Iris pigment epithelial cell (primary cell): Measurements from ENCODE around the gene DTWD2.
"Not testable (repeated sequence)": the region's sequence is repeated elsewhere in the genome, so short reads cannot be mapped to it uniquely, and the experiment has no call there.

Experiments used
- DNase-seq: peaks from one replicate; pipeline ENCODE4 v3.0.0-alpha.2; 2011; ENCODE audit warnings: low read depth

Gene DTWD2, protein sequence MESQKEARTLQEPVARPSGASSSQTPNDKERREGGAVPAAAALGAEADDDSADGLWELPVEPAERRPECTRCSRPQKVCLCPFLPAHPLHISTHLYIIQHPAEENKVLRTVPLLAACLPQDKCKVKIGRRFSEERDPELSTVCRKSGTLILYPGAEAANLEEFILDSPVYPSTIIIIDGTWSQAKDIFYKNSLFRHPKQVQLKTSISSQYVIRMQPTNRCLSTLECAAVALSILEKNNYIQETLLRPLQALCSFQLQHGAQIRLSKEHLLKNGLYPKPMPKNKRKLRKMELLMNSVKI

GRCh38 chr5:118987988-118988865 is at the start of gene DTWD2:
DTWD2 (minus strand) TSS chr5:118988547; CDS start chr5:118988511, 36 bp downstream.
- DNase-seq = peak; percentile 90

- no peak for DNase-seq
Measured at GRCh38 chr5:119037496-119038215, 49.3 kb upstream of the DTWD2 start.

GRCh38 chr5:119036101-119036762 is 47.9 kb upstream of the DTWD2 start:
- DNase-seq = peak; percentile 80

DNA sequence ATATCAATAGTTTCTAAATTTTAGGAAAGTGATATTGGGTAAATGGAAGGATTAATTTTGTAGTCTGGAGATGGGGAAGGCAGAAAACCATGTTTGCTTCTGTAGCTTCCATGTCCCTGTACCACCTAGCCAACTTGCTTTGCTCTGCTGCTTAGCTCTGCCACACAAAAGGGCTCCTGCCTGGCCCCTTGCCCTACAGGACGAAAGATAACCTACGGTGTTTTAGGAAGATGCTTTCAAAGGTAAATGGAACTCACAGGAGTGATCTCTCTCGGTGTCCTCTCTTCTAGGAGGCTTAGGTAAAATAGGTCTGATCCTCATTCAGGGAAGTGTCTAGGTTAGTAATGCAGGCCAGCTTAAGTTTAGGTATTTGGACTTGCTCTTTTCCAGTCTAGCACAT is 44.8 kb upstream of the DTWD2 start:
- DNase-seq = no peak

- no peak for DNase-seq
Measured at GRCh38 chr5:119032656-119033055, 44.3 kb upstream of the DTWD2 start.

- no peak for DNase-seq
Measured at GRCh38 chr5:119031905-119032304, 43.6 kb upstream of the DTWD2 start.

GRCh38 chr5:119031011-119031886 is 42.9 kb upstream of the DTWD2 start:
- no peak for DNase-seq

DNA sequence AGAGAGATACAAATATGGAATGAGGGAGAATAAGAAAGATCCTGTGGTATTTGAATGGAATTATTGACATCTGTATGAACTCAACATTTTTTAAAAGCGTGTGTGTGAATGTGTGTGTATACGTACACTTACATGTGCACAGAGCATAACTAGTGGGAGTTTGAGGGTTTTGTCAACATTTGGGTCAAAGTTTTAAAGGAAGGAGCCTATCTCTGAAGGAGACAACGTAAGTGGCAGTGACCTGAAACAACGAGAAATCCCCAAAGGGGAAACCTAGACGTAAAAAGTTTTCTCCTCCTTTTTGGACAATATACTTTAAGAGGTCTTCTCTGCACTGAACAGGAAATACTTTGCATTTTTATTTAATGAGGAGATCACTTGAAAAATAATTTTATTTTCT is 40.2 kb upstream of the DTWD2 start:
- no peak for DNase-seq

- DNase-seq = no peak
Measured at GRCh38 chr5:119022773-119023172, 34.4 kb upstream of the DTWD2 start.

DNA sequence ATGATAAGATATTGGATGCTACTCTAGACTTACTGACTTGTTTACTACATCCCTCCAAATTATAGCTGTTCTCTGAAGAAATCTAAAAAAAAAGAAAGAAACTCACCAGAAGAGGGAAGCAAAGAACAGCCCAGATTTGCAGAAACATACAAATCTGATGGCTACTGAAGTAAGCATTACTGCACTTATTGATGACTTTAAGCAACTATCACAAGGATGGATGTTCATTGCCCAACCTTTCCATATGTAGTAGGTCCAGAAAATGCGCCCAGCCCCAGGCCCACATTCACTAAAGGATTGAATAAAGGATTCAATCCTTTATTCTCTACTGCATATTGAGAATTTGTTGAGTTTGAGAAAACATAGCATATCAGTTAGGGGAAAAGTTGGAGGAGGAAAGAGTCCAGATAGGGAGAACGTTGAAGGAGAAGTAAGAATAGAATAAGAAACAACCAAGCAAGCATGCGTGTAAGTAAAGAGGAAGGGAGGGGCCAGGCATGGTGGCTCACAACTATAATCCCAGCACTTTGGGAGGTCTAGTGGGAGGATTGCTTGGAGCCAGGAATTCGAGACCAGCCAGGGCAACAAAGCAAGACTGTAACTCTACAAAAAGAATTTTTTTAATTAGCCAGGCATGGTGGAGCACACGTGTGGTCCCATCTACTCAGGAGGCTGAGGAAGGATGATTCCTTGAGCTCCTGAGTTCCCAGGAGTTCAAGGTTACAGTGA is 33.8 kb upstream of the DTWD2 start:
- DNase-seq = peak; percentile 52

- no peak for DNase-seq
Measured at GRCh38 chr5:119021149-119021732, 32.9 kb upstream of the DTWD2 start.

DNA sequence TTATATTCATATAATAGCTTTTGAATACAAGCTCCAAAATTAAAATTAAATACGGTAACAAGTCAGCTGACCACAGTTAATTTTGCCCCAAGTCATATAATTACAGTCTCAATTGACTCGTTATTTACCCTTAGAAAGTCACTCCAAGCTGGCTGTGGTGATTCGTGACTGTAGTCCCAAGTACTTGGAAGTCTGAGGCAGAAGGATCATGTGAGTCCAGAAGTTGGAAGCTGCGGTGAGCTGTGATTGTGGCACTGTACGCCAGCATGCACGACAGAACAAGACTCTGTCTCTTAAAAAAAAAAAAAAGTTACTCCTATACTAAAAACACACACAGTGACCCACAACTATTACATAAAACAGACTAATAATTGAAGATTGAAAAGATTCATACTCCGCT is 31.6 kb upstream of the DTWD2 start:
- no peak for DNase-seq

DNA sequence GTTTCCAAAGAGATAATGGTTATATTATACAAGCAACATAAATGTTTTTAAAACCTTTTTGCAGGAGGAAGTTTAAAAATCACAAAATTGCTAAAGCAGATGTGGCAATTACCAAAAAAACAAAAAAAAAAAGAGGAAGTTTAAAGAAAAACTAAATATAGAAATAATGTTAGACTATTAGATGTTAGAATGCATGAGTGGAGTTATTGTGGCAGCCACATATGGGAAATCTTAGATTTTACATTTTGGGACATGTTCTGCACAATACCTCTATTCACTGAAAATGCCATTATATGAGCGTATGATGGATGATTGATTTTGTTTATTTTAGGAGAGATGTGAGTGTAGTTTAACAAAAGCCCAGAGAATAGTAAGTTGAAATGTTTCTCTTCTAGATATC is 31.2 kb upstream of the DTWD2 start:
- no peak for DNase-seq

DNA sequence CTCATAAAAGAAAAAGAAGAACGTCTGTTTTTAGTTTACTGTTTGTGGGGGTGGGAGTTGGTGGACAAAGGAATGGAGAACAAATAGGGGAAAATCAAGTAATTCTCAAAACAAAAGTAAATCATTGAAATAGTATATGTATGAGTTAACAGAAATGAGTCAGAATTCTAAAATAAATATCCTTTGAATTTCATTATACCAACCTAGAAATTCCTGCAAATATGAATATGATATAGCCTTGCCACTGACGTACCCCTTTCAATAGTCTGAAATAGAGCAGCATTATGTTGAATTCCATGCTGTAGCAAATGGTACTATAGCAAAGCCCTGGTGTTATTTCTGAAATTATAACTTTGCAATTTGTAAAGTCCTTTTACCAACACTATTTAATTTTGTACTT is 29.6 kb upstream of the DTWD2 start:
- no peak for DNase-seq

DNA sequence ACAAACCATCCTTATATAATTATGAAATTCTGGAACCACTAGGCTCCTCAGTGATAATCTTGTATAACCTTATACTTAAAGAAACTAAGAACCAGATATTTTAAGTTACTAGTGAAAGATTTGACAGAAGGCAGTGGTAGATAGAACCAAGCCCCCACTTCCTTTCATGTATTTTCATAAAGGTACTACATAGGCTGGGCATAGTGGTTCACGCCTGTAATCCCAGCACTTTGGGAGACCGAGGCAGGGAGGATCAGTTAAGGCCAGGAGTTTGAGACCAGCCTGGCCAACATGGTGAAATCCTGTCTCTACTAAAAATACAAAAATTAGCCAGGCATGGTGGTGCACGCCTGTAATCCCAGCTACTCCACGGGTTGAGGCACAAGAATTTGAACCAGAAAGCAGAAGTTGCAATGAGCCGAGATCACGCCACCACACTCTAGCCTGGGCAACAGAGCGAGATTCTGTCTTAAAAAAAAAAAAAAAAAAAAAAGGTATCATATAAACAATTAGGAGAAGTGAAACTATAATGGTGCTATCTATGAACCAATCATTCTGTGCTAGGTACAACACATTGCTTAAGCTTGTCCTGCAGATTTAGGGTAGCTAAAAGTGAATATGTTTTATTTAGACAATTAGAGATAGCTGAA is 27.9 kb upstream of the DTWD2 start:
- no peak for DNase-seq

DNA sequence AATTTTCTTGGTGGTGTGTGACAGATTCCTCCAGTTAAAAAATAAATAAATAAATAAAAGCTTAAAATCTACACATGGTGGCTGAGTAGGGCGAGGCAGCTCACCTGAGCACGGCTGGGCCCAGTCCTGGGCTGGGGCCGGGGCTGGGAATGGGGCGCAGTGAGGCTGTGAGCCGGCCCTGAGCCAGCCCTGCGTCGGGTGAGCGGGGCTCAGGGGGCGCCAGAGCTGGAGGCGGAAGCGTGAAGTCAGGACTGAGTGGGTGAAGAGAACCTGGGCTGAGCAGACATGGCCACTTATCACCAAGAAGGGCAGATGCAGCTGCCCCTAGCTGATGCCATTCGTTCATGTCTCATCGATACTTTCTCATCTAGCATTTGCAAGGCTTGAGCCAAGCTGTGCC is 22.8 kb upstream of the DTWD2 start:
- DNase-seq = no peak

DNA sequence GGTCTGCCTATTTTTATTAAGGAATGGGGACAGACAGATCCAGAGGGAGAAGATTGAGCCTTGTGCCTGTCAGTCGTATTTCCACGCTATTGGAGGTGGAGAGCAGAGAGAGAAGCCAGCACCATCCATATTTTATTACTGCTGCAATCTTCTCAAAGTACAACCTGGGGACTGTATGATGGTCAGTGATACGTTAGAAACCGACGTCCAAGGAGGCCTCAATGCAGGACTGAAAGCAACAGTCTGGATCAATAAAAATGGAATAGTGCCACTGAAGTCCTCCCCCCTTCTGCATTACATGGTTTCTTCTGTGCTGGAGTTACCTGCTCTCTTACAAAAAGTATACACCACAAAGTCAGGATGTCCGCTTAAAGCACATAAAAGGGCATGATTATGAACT is 21.9 kb upstream of the DTWD2 start:
- DNase-seq = no peak

DNA sequence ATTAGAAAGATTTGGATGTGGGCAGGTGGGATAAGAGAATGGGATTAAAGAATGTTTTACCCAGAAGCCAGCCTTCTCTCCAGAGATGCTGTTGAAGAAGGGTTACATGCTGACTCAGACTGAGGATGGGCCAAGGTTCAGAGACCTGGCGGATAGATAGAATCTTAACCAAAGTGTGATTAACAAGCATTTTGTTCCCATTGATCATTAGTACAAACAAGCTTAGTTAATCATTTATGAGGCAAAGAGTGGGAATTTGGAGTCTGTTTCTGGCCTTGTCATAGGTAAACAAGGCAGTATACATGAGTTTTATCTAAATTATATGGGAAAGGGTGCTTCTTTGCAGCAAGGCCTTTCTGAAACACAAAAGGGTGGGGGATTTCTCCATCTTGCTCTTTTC is 20.8 kb upstream of the DTWD2 start:
- DNase-seq = no peak

- no peak for DNase-seq
Measured at GRCh38 chr5:118999696-119000095, 11.3 kb upstream of the DTWD2 start.

GRCh38 chr5:118998861-118999260 is 10.5 kb upstream of the DTWD2 start:
- not testable (repeated sequence) for DNase-seq
